Measurements from ENCODE around the gene SNRPF.
"Not testable (repeated sequence)": the region's sequence is repeated elsewhere in the genome, so short reads cannot be mapped to it uniquely, and the experiment has no call there.

SNRPF gene

GRCh38 chr12:95858451-95859343 is at the start of gene SNRPF:
TSS of gene SNRPF (plus strand) at chr12:95858952. CDS start at chr12:95859074, 122 bp downstream.
- peak; percentile 89 for DNase-seq

- no peak for DNase-seq
These were observed 49.6 kb upstream of the SNRPF start for GRCh38 chr12:95809000-95809680.

GRCh38 chr12:95810411-95810810 is 48.3 kb upstream of the SNRPF start:
- DNase-seq, result no peak

GRCh38 chr12:95812155-95812554 is 46.6 kb upstream of the SNRPF start:
- DNase-seq, result not testable (repeated sequence)

- DNase-seq, result no peak
These were observed 43.0 kb upstream of the SNRPF start for GRCh38 chr12:95815632-95816212.

GRCh38 chr12:95820096-95820703 is 38.6 kb upstream of the SNRPF start:
- DNase-seq, result no peak

- DNase-seq, result no peak
These were observed 29.4 kb upstream of the SNRPF start for GRCh38 chr12:95829395-95829794.

- DNase-seq, result no peak
These were observed 28.2 kb upstream of the SNRPF start for GRCh38 chr12:95830335-95831089.

- DNase-seq, result no peak
These were observed 24.2 kb upstream of the SNRPF start for GRCh38 chr12:95834572-95834971.

- no peak for DNase-seq
These were observed 22.6 kb upstream of the SNRPF start for GRCh38 chr12:95836185-95836609.

- DNase-seq, result no peak
These were observed 22.0 kb upstream of the SNRPF start for GRCh38 chr12:95836630-95837239.

GRCh38 chr12:95837240-95838038 is 21.3 kb upstream of the SNRPF start:
- DNase-seq, result no peak

- no peak for DNase-seq
These were observed 20.6 kb upstream of the SNRPF start for GRCh38 chr12:95838125-95838524.

GRCh38 chr12:95842426-95842825 is 16.3 kb upstream of the SNRPF start:
- DNase-seq, result not testable (repeated sequence)

- DNase-seq, result no peak
These were observed 10.0 kb upstream of the SNRPF start for GRCh38 chr12:95848575-95849388.

GRCh38 chr12:95851606-95852005 is 7.1 kb upstream of the SNRPF start:
- no peak for DNase-seq

GRCh38 chr12:95852133-95852532 is 6.6 kb upstream of the SNRPF start:
- no peak for DNase-seq

- no peak for DNase-seq
These were observed 1.6 kb upstream of the SNRPF start for GRCh38 chr12:95857156-95857555.

GRCh38 chr12:95857799-95858198 is 953 bp upstream of the SNRPF start:
- DNase-seq, result no peak

GRCh38 chr12:95859344-95859816 is 628 bp downstream of the SNRPF start:
- no peak for DNase-seq
